Vagina (tissue), 2 donors: ENCODE results near the gene STK24. TPM values are rescaled to one million over a fixed set of nuclear protein-coding genes. Genes with fewer than 3 reads are reported as not detected.

Experiments
- DNase-seq, 2 donors: peaks; one replicate each; pipeline ENCODE4 v3.0.0-alpha.2; 2017; ENCODE audit errors: extremely low spot score in 2 of 2
- H3K27ac ChIP-seq: fragments of 200-600 bp; sonication (generic); one replicate; pipeline ENCODE4 v1.5.1; 2019
- H3K27me3 ChIP-seq: fragments of 200-600 bp; sonication (generic); one replicate; pipeline ENCODE4 v1.5.1; 2019
- H3K36me3 ChIP-seq, 2 donors: fragments of 200-600 bp; sonication (generic); one replicate each; pipeline ENCODE4 v1.5.1; 2017 to 2019
- H3K4me1 ChIP-seq: fragments of 200-600 bp; sonication (generic); one replicate; pipeline ENCODE4 v1.5.1; 2019
- H3K4me3 ChIP-seq, 2 donors: fragments of 200-600 bp; sonication (generic); 1 replicate in 1 of 2; 2 replicates in 1 of 2; pipeline ENCODE4 v1.5.1; 2016 to 2019
- H3K9me3 ChIP-seq: fragments of 200-600 bp; sonication (generic); one replicate; pipeline ENCODE4 v1.5.1; 2019
- CTCF ChIP-seq, 3 experiments: fragments of 450-650 bp in 2 of 3; fragments of 200-600 bp in 1 of 3; sonication (generic) in 1 of 3; IDR thresholded peaks; one replicate each; pipeline ENCODE4 v1.5.1; 2017 to 2019; ENCODE audit warnings: antibody characterized with exemption in 3 of 3, mild to moderate bottlenecking in 2 of 3, moderate library complexity in 2 of 3
- POLR2A ChIP-seq, 2 donors: fragments of 450-650 bp; IDR thresholded peaks; one replicate each; pipeline ENCODE4 v1.6.1; 2017; ENCODE audit warnings: antibody characterized with exemption in 2 of 2, mild to moderate bottlenecking in 2 of 2, moderate library complexity in 2 of 2
- POLR2AphosphoS5 ChIP-seq, 2 donors: sonication (generic); formaldehyde crosslinking; IDR thresholded peaks; one replicate each; pipeline ENCODE4 v1.9.0; 2017; ENCODE audit warnings: antibody characterized with exemption in 2 of 2, mild to moderate bottlenecking in 2 of 2, low read depth in 1 of 2; ENCODE audit not compliant: insufficient read depth in 1 of 2
- intact Hi-C: fragments of 100-400 bp; cut with DNase I; formaldehyde crosslinking; loops from one replicate; pipeline ENCODE4 v1.15.1; 2023
- total RNA-seq: library from RNA; depleted of rRNA; stranded (reverse); fragments of >200 nt; gene quantifications from one replicate; pipeline ENCODE4 v1.2.3, GENCODE V29; 2016

STK24 gene
- total RNA-seq, 1 donor from 2014 or later = 82.5 TPM

- Histone ChIP-seq H3K9me3 (no peaks in the 10 kb centered on the region), H3K36me3 (peaks cover 0 to 6% of the 10 kb centered on the region in 2 donors)
Measured at GRCh38 chr13:98441056-98441676, 135.7 kb downstream of the STK24 start.

GRCh38 chr13:98440390-98441055 is 136.4 kb downstream of the STK24 start:
- Histone ChIP-seq H3K4me1 (peaks cover 7% of the 10 kb centered on the region), H3K36me3 (peaks cover 0 to 6% of the 10 kb centered on the region in 2 donors), H3K4me3 (no peak overlapping the region), H3K27ac (no peak overlapping the region), H3K27me3 (no peaks in the 10 kb centered on the region), H3K9me3 (no peaks in the 10 kb centered on the region)
- TF ChIP-seq POLR2A (IDR thresholded peaks at IDR 0.05) = no peak
- TF ChIP-seq CTCF (IDR thresholded peaks at IDR 0.05) = no peak
- no peak for TF ChIP-seq POLR2AphosphoS5 (IDR thresholded peaks at IDR 0.05; ENCODE audit: insufficient read depth in 1 of 2, low read depth in 1 of 2)
- no peak for DNase-seq
- intact Hi-C loops = loop anchor here (5.0 to 10.0 kb wide), 2 partner anchors 217 to 296 kb away; partner anchors contain the start of gene FARP1

More at GRCh38 chr13:98441056-98441676, 135.7 kb downstream of the STK24 start:
- Histone ChIP-seq H3K4me3 (no peak overlapping the region), H3K27me3 (no peaks in the 10 kb centered on the region), H3K4me1 (peaks cover 9% of the 10 kb centered on the region), H3K27ac (no peak overlapping the region)
- intact Hi-C loops = loop anchor here (5.0 to 10.0 kb wide), 2 partner anchors 216 to 296 kb away; partner anchors contain the start of gene FARP1
- TF ChIP-seq CTCF (IDR thresholded peaks at IDR 0.05) (no peak), POLR2A (IDR thresholded peaks at IDR 0.05) (no peak), POLR2AphosphoS5 (IDR thresholded peaks at IDR 0.05; ENCODE audit: insufficient read depth in 1 of 2, low read depth in 1 of 2) (no peak)
- DNase-seq = no peak

- peaks cover 0 to 6% of the 10 kb centered on the region in 2 donors for H3K36me3 ChIP-seq
- no peak overlapping the region for H3K4me3 ChIP-seq
- no peak for TF ChIP-seq POLR2A (IDR thresholded peaks at IDR 0.05)
- no peak overlapping the region for H3K27ac ChIP-seq
- no peaks in the 10 kb centered on the region for H3K27me3 ChIP-seq
- no peak for DNase-seq
- no peaks in the 10 kb centered on the region for H3K9me3 ChIP-seq
- H3K4me1 ChIP-seq = peaks cover under 1% of the 10 kb centered on the region
- intact Hi-C loops = loop anchor here (5.0 to 10.0 kb wide), 2 partner anchors 217 to 295 kb away; partner anchors contain the start of gene FARP1
Measured at GRCh38 chr13:98439896-98440295, 137.0 kb downstream of the STK24 start.

- TF ChIP-seq CTCF (IDR thresholded peaks at IDR 0.05) = no peak
- no peak for TF ChIP-seq POLR2A (IDR thresholded peaks at IDR 0.05)
- no peak for TF ChIP-seq POLR2AphosphoS5 (IDR thresholded peaks at IDR 0.05; ENCODE audit: insufficient read depth in 1 of 2, low read depth in 1 of 2)
- H3K4me3 ChIP-seq = no peak overlapping the region
- no peaks in the 10 kb centered on the region for H3K9me3 ChIP-seq
- H3K27ac ChIP-seq = no peak overlapping the region
- H3K4me1 ChIP-seq = no peaks in the 10 kb centered on the region
- intact Hi-C loops = no loop called here
- H3K27me3 ChIP-seq = no peaks in the 10 kb centered on the region
- peaks cover 0 to 6% of the 10 kb centered on the region in 2 donors for H3K36me3 ChIP-seq
- no peak for DNase-seq
Measured at GRCh38 chr13:98439126-98439828, 137.6 kb downstream of the STK24 start.

GRCh38 chr13:98438246-98439125 is 138.4 kb downstream of the STK24 start:
- DNase-seq = no peak
- intact Hi-C loops = no loop called here

More at GRCh38 chr13:98438246-98439125, 138.4 kb downstream of the STK24 start:
- Histone ChIP-seq H3K36me3 (peaks cover 0 to 6% of the 10 kb centered on the region in 2 donors), H3K27ac (no peak overlapping the region), H3K9me3 (no peaks in the 10 kb centered on the region), H3K4me3 (no peak overlapping the region), H3K4me1 (no peaks in the 10 kb centered on the region), H3K27me3 (no peaks in the 10 kb centered on the region)
- TF ChIP-seq POLR2AphosphoS5 (IDR thresholded peaks at IDR 0.05; ENCODE audit: insufficient read depth in 1 of 2, low read depth in 1 of 2) (no peak), CTCF (IDR thresholded peaks at IDR 0.05) (no peak), POLR2A (IDR thresholded peaks at IDR 0.05) (no peak)
